Middle frontal gyrus (tissue), 1 donor: Measurements from ENCODE around the gene NTRK3.
"Not testable (repeated sequence)": the region's sequence is repeated elsewhere in the genome, so short reads cannot be mapped to it uniquely, and the experiment has no call there.

Source experiments
- DNase-seq: peaks from one replicate; pipeline ENCODE4 v3.0.0-alpha.2; 2015; ENCODE audit warnings: low spot score; ENCODE audit errors: extremely low spot score

NTRK3 gene

DNA sequence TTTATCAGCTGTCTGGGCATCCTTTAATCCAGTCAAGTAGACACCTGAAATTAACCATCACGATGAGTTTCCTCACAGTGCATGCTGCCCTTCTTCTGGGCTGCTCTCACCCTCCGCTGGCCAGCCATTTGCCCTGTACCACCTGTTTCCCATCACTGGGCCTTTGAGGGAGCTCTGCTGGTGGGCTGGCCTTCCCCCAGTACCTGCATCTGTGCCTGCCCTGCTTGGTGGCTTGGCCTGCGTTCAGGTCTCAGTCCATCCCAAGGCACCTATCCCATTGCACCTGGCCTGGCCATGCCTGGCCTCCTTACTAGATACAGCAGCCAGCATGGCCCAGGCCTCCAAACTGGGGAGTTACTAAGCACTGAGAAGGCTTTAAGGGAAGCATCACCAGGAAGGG lies 413.2 kb downstream of the NTRK3 start:
- no peak for DNase-seq

DNA sequence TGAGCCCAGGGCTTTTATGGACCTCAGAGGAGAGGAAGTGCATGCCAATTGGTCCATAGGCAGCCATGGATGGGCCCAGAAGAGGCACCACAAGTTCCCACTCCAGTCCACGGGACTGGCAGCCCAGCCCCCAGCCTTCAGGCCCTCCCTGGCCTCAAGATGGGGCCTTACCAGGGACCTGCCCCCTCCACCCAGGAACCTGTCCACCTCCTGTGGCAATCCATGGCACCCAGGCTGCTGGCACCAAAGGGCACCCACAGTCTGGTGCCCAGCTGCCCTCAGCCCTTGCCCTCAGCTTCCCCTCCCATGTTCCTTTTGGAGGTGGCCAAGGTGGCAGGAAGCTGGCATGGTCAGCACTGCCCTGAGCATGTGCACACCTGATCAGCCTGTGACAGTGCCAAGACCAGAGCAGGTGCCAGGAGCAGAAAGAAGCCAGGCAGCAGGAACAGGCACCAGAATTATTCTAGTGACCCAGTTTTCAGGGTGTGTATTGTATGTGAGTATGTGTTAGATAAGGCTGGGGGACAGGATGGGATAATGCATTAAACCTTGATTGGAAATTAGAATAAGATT lies 415.0 kb downstream of the NTRK3 start:
- DNase-seq: no peak

DNA sequence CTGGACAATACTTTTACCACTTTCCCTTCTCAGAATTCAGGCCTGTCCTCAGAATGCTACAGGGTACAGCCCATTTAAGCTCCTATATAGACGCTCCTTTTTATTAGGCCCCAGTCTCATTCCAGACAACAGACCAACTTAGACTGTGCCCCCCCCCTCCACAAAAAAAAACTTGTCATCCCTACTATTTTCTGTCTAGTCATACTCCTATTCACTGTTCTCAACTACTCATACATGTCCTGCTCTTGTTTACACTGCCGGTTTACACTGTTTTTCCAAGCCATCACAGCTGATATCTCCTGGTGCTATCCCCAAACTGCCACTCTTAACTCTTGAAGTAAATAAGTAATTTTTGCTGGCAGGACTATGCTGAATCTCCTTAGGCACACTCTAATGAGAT lies 420.7 kb downstream of the NTRK3 start:
- DNase-seq: not testable (repeated sequence)

DNA sequence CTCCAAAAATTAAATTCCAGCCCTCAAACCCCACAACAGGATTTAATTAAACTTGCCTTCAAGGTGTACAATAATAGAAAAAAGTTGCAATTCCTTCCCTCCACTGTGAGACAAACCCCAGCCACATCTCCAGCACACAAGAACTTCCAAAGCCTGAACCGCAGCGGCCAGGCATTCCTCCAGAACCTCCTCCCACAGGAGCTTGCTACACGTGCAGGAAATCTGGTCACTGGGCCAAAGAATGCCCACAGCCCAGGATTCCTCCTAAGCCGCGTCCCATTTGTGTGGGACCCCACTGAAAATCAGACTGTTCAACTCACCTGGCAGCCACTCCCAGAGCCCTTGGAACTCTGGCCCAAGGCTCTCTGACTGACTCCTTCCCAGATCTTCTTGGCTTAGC lies 423.2 kb downstream of the NTRK3 start:
- not testable (repeated sequence) for DNase-seq

DNA sequence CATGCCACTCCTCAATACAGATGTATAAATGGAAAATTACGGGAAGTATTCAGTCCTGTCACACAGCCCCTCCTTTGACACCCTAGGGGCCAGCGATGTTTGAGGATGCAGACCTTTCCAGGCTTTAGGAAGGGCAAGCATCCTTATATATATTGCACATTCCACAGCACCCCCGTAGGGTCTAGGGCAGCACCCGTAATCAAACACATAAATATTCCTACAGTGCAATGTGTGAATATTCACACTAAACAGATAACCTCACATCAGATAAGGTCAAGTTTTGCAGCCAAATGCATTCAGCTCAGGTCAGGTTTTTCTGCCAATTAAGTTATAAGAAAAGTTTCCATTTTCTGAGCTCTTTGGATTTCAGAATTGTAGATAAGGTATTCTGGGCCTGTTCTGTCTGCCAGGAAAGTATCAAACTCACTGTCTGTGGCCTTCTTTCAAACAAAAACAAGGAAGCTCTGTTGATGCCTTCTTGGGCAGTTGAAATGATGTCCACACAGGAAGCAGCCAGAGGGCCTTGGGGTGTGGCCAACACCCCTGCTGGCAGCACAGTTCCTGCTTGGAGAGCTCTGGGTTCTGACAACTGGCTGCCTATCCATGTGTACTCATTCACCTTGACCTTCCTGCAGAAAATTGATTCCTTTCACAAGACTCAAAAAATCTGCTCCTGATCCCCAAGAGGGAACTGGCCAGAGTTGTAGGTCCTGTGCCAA lies 427.0 kb downstream of the NTRK3 start:
- no peak for DNase-seq

DNA sequence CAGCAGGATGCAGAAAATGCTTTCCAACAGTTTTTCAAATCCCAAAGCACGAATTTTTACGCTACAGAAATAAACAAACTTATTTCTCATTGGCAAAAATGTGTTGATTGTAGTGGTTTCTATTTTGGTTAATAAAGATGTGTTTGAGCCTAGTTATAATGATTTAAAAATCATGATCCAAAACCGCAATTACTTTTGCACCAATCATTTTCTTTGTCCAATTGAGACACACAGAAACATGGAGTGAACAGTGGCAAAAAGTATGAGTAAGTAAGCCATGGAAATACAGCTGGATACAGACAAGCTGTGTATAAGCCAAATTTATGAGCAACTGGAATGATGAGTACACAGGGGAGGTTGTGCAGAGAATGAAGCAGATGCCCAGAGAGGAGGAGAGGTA lies 427.9 kb downstream of the NTRK3 start:
- no peak for DNase-seq

DNA sequence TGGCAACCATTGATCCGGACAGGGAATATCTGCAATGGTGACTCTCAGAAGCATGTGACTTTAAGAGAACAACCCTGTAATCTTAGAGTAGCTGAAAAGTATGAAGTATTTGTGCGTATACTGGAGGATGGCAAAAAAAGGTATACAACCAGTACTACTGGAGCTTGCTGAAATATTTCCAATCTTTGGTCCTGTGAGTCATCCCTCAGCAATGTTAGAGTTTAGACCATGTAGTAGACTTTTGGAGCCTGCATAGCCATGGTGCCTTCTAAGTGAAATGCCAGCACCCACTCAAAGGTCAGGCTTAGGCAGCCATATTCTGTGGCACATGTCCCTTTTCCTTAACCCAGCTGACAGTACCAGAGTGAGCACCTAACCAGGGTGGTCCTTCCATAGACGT lies 429.4 kb downstream of the NTRK3 start:
- no peak for DNase-seq

DNA sequence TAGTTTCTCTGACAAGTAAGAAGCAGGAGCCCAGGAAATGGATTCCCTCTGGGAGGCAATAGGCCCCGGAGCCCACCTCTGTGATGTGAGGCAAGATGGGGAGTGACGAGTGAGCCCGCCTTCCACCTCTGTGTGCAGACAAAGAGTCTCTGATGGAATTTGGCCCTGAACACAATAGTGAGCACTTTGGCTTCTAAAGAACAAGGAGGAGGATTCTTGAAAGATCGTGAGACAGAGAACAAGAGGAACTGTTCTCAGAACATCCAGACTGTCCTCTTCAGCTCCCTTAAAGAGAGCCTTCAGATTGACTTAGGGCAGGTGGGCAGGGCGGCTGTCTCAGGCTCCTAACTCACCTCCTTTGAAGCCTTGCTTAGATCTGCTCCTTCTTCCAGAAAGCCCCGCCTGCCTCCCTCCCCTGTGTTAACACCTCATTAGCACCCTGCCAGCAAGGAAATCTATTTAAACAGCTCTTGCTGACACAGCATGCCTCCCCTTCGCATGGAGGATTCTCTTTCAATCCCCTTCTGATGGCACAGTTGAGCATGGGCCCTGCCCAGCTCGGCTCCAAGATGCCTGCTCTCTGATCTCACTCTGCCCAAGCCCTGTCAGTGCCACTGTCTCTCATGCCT lies 430.3 kb downstream of the NTRK3 start:
- no peak for DNase-seq

DNA sequence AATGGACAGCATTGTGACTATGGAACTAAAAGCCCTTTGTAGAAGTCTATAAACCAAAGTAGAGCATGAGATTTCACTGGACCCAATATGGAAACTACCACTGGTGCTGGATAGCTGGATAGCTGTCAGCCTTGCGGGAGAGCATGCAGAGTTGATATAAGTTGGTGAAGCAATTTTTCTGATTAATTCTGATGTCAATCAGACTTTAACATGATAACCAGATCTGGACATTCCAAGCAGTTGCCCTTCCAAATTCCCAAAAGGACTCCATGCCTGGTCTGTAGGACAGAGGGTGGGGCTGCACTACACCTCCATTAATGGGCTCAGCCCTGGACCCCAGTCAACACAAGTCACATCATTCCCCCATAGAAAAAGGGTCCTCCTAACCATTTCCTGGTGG lies 437.8 kb downstream of the NTRK3 start:
- no peak for DNase-seq

DNA sequence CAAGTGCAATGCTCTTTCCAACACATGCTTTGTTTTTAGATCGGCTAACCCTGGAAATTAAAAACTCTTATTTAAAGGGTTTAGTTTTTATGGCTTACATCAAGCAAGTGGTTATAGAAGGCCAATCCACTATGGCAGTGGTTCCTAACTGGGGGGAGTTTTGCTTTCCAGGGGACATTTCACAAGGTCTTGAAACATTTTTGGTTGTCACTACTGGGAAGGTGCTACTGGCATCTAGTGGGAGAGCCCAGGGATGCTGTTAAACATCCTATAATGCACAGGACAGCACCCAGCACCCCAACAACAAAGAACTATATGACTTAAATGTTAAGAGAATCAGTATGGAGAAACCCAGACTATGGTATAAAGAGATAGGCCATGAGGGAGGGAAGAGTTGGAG lies 439.0 kb downstream of the NTRK3 start:
- no peak for DNase-seq

DNA sequence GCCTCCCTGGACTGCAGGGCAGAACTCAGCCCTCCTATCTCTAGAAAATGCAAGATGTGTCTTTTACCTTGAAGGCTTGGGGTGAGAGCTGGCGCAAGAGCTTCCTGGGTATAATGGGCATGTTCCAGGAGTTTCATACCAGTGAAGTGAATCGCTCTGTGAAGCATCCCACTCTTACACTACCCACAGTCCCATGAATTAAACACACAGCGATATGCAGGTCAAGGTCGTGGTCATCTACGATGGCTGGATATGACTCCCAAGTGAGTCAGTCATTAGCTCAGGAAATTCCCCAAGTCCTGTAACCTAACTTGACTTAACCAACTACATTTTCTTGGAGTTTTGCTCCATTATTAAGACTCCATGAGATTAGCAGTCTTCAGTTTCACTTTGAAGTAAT lies 439.7 kb downstream of the NTRK3 start:
- DNase-seq: no peak

DNA sequence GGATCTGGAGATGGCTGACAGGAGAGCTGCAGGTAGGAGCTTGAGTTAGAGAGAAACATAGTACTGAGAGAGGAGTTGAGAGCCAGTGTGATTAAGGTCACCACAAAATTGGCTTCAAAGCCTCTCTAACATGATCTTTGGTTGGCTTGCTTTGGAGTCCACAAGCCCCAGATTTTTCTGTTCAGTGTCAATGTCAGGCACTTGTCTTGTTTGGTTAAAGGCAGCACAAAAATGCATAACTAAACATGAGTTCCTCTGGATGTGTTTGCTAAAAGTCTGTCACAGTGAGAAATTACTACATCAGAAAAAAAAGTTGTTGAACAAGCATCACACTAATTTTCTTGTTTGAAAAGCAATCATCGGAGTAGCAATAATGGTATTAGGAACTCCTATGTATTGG lies 440.5 kb downstream of the NTRK3 start:
- DNase-seq: no peak
